ENCODE results near the gene GPSM3. TPM values are rescaled to one million over a fixed set of nuclear protein-coding genes. Genes with fewer than 3 reads are reported as not detected.

GPSM3 gene
- total and polyA plus RNA-seq, 2 donors (not counting 3 experiments of a cell fraction or from before 2014, with no cell fraction given) = 19.5 to 21.6 TPM

DNA sequence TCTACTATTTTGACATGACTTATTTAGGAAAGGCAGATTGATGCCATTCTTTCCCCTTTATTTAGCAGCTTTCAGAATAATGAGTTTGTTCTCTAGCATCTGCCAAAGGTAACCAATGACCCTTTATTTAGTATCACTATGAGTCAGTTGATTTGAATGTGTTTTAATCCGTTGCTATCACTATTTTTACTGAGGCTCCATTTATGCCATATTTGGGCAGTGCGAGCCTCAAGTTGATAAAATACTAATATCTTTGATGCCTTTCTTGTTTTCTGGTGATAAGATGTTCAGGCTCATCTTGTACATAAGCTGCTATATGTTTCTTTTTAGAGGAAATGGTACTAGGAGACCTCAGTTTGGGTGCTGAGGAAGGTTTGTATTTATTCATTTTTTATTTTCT, 47.0 kb upstream of the GPSM3 start:
- H3K9me1 ChIP-seq (replicated peaks; ENCODE audit: control insufficient read depth, extremely low read depth, insufficient read depth, low read length) = no peaks in the 10 kb centered on the region
- FAIRE-seq = no peak
- H3K79me2 ChIP-seq (ENCODE audit: control insufficient read depth, insufficient read depth, low read length) = no peaks in the 10 kb centered on the region
- dilution Hi-C loops (cut with MboI; ENCODE audit: extremely low pct_ligation_motif_present, low sequenced_read_pairs) = no loop called here
- no peak overlapping the region for H3K27ac ChIP-seq (ENCODE audit: insufficient read depth, low read depth, low read length)
- no peaks in the 10 kb centered on the region for H3K36me3 ChIP-seq (ENCODE audit: control insufficient read depth in 2 of 2, extremely low read depth in 1 of 2, insufficient read depth in 2 of 2, low read length in 2 of 2)
- CTCF ChIA-PET = interaction anchor here (1.4 kb wide), 1 partner anchor 10 kb away, joined by 3 read pairs; no protein-coding TSS in a partner anchor
- no peak overlapping the region for H3K4me3 ChIP-seq (replicated peaks in 1 of 3; ENCODE audit: insufficient read depth in 1 of 3, low read depth in 1 of 3, low read length in 3 of 3)
- no peaks in the 10 kb centered on the region for H4K20me1 ChIP-seq (replicated peaks; ENCODE audit: control insufficient read depth, extremely low read depth, insufficient read depth, low read length)
- H3K9me3 ChIP-seq (replicated peaks; ENCODE audit: control insufficient read depth, insufficient read depth, low read length) = no peaks in the 10 kb centered on the region
- TF ChIP-seq GATA2 (IDR thresholded peaks at IDR 0.05; ENCODE audit: insufficient read depth, insufficient read length, low read depth, low read length) (no peak), POLR2A (IDR thresholded peaks at IDR 0.05; ENCODE audit: low read depth, low read length) (no peak), FOS (IDR thresholded peaks at IDR 0.05; ENCODE audit: borderline replicate concordance, insufficient read depth, low read length) (no peak), JUN (IDR thresholded peaks at IDR 0.05; ENCODE audit: borderline replicate concordance, insufficient read depth, insufficient read length, low read depth) (no peak), EZH2 (IDR thresholded peaks at IDR 0.05; ENCODE audit: borderline replicate concordance, low read depth, low read length, severe bottlenecking) (no peak), POLR2AphosphoS5 (IDR thresholded peaks at IDR 0.05; ENCODE audit: insufficient read depth, low read depth, low read length) (no peak), MYC (IDR thresholded peaks at IDR 0.05; ENCODE audit: low read depth, low read length) (no peak)
- TF ChIP-seq, protein P1, sequence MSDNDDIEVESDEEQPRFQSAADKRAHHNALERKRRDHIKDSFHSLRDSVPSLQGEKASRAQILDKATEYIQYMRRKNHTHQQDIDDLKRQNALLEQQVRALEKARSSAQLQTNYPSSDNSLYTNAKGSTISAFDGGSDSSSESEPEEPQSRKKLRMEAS (IDR thresholded peaks at IDR 0.05; ENCODE audit: insufficient read depth, insufficient read length) = no peak
- TF ChIP-seq, protein P2, sequence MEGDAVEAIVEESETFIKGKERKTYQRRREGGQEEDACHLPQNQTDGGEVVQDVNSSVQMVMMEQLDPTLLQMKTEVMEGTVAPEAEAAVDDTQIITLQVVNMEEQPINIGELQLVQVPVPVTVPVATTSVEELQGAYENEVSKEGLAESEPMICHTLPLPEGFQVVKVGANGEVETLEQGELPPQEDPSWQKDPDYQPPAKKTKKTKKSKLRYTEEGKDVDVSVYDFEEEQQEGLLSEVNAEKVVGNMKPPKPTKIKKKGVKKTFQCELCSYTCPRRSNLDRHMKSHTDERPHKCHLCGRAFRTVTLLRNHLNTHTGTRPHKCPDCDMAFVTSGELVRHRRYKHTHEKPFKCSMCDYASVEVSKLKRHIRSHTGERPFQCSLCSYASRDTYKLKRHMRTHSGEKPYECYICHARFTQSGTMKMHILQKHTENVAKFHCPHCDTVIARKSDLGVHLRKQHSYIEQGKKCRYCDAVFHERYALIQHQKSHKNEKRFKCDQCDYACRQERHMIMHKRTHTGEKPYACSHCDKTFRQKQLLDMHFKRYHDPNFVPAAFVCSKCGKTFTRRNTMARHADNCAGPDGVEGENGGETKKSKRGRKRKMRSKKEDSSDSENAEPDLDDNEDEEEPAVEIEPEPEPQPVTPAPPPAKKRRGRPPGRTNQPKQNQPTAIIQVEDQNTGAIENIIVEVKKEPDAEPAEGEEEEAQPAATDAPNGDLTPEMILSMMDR (IDR thresholded peaks at IDR 0.05; ENCODE audit: extremely low read depth in 1 of 2, insufficient read depth in 1 of 2, low read depth in 1 of 2, low read length in 2 of 2) = no peak
- no peak overlapping the region for H3K9ac ChIP-seq (replicated peaks; ENCODE audit: extremely low read depth, insufficient read depth, low read length)
- no peak for DNase-seq (ENCODE audit: low read depth, low spot score)
- intact Hi-C loops (cut with micrococcal nuclease) = no loop called here
- H3K4me2 ChIP-seq (ENCODE audit: insufficient read depth, low read length) = no peak overlapping the region
- POLR2A ChIA-PET = no interaction called here
- H3K4me1 ChIP-seq (ENCODE audit: control insufficient read depth, extremely low read depth, insufficient read depth, low read length) = peaks cover 11% of the 10 kb centered on the region
- no peaks in the 10 kb centered on the region for H3K27me3 ChIP-seq (ENCODE audit: control insufficient read depth in 2 of 2, insufficient read depth in 2 of 2, low read length in 2 of 2)
- no TSS peak for BruUV-seq (replicated peaks)
- H2AFZ ChIP-seq (ENCODE audit: low read depth, low read length) = no peak overlapping the region
